Measurements from ENCODE around the gene LRRK1. TPM values are rescaled to one million over a fixed set of nuclear protein-coding genes. Genes with fewer than 3 reads are reported as not detected.
A peak's percentile ranks its signal among the peaks of the same experiment; 100 is the strongest.

The LRRK1 gene
- total RNA-seq, 1 donor from 2014 or later, result 3.0 TPM

- H3K27ac ChIP-seq (replicated peaks), result no peak overlapping the region
- H3K4me1 ChIP-seq, result peaks cover 22% of the 10 kb centered on the region
- H3K9me3 ChIP-seq (replicated peaks), result peaks cover 10% of the 10 kb centered on the region
- DNase-seq, result no peak
- no peaks in the 10 kb centered on the region for H3K36me3 ChIP-seq
- H3K27me3 ChIP-seq (ENCODE audit: low read depth), result peaks cover 11% of the 10 kb centered on the region
- intact Hi-C loops (cut with micrococcal nuclease), result loop anchor here (5.0 kb wide), 2 partner anchors 88 to 378 kb away; partner anchors contain the start of gene LRRK1
- no peak for TF ChIP-seq CTCF (IDR thresholded peaks at IDR 0.05; ENCODE audit: borderline replicate concordance)
- no peak overlapping the region for H3K4me3 ChIP-seq
Measured at GRCh38 chr15:101004986-101005747, 86.0 kb downstream of the LRRK1 start.

GRCh38 chr15:101006931-101007691 is 88.0 kb downstream of the LRRK1 start:
- no peaks in the 10 kb centered on the region for H3K27me3 ChIP-seq (ENCODE audit: low read depth)
- TF ChIP-seq CTCF (IDR thresholded peaks at IDR 0.05; ENCODE audit: borderline replicate concordance), result peak; percentile 94
- peak overlapping the region; percentile 69 for H3K4me3 ChIP-seq
- peaks cover 10% of the 10 kb centered on the region for H3K9me3 ChIP-seq (replicated peaks)
- no peaks in the 10 kb centered on the region for H3K36me3 ChIP-seq
- intact Hi-C loops (cut with micrococcal nuclease), result loop anchor here (5.0 kb wide), 2 partner anchors 90 to 380 kb away; partner anchors contain the start of gene LRRK1
- peak; percentile 73 for DNase-seq
- no peak overlapping the region for H3K27ac ChIP-seq (replicated peaks)
- peaks cover 22% of the 10 kb centered on the region for H3K4me1 ChIP-seq

- DNase-seq, result peak; percentile 78
- Histone ChIP-seq H3K4me1 (peaks cover 22% of the 10 kb centered on the region), H3K27ac (replicated peaks) (no peak overlapping the region), H3K36me3 (no peaks in the 10 kb centered on the region), H3K27me3 (ENCODE audit: low read depth) (no peaks in the 10 kb centered on the region), H3K4me3 (peak overlapping the region; percentile 69), H3K9me3 (replicated peaks) (peaks cover 10% of the 10 kb centered on the region)
- intact Hi-C loops (cut with micrococcal nuclease), result loop anchor here (5.0 kb wide), 2 partner anchors 91 to 381 kb away; partner anchors contain the start of gene LRRK1
- TF ChIP-seq CTCF (IDR thresholded peaks at IDR 0.05; ENCODE audit: borderline replicate concordance), result peak; percentile 98
Measured at GRCh38 chr15:101008158-101009139, 89.3 kb downstream of the LRRK1 start.

- Histone ChIP-seq H3K27me3 (ENCODE audit: low read depth) (peaks cover 4% of the 10 kb centered on the region), H3K9me3 (replicated peaks) (peaks cover 10% of the 10 kb centered on the region), H3K36me3 (no peaks in the 10 kb centered on the region), H3K4me1 (peaks cover 22% of the 10 kb centered on the region), H3K27ac (replicated peaks) (no peak overlapping the region), H3K4me3 (no peak overlapping the region)
- intact Hi-C loops (cut with micrococcal nuclease), result loop anchor here (5.0 kb wide), 2 partner anchors 92 to 382 kb away; partner anchors contain the start of gene LRRK1
- DNase-seq, result no peak
- TF ChIP-seq CTCF (IDR thresholded peaks at IDR 0.05; ENCODE audit: borderline replicate concordance), result no peak
Measured at GRCh38 chr15:101009176-101009575, 90.0 kb downstream of the LRRK1 start.

- DNase-seq, result no peak
- Histone ChIP-seq H3K4me1 (peaks cover 28% of the 10 kb centered on the region), H3K27me3 (ENCODE audit: low read depth) (peaks cover 4% of the 10 kb centered on the region), H3K9me3 (replicated peaks) (peaks cover under 1% of the 10 kb centered on the region), H3K4me3 (no peak overlapping the region), H3K36me3 (no peaks in the 10 kb centered on the region), H3K27ac (replicated peaks) (no peak overlapping the region)
- intact Hi-C loops (cut with micrococcal nuclease), result no loop called here
- TF ChIP-seq CTCF (IDR thresholded peaks at IDR 0.05; ENCODE audit: borderline replicate concordance), result no peak
Measured at GRCh38 chr15:101010781-101011180, 91.6 kb downstream of the LRRK1 start.
